NCI-H82 (cell line): ENCODE data around the gene PDIK1L.

Experiments used
- DNase-seq: peaks from one replicate; lab custom pipeline; 2025; lab: John Stamatoyannopoulos, UW

The PDIK1L gene

DNA sequence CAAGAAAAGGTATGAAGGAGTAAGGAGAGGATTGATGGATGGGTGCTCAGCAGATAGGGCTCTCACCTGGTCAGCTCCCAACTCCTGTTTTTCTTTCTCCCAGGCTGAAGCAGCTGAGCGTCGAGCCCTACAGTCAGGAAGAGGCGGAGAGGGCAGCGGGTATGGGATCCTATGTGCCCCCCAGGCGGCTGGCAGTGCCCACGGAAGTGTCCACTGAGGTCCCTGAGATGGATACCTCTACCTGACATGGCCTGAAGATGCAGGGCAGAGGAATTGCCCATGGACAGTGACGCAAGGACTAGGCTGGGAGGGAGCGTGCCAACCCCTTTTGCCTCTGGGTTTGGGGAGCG is 58.8 kb downstream of the PDIK1L start:
- no peak for DNase-seq

- peak; percentile 87 for DNase-seq
Measured at GRCh38 chr1:26171084-26172072, 59.8 kb downstream of the PDIK1L start, which contains the start of gene ZNF593OS. ZNF593OS (minus strand) TSS chr1:26171832; CDS start chr1:26171661, 171 bp downstream.
